NCI-H510A treated with DMSO at 0.1 percent for 48 hours (cell line): Measurements from ENCODE around the gene P2RY6.

Source experiments
- DNase-seq: peaks from one replicate; lab custom pipeline; 2025; lab: John Stamatoyannopoulos, UW

The P2RY6 gene

DNA sequence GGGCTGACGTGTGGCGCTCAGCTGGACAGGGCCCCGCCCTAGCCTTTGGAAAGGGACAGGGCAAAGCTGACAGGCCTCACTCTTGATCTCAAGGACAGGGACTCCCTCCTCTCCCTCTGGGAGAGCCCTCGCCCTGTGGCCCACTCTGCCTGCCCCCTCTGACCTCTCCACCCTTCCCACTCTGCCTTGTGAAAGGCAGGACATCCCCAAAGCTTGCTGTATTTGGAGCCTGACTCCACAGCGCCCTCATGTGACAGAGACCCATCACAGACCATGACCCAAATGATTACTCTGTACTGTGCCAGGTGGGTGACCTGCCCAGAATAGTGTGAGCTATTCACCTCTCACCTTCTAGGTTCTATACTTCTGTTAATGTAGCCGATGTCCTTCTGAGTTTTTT is 35.3 kb upstream of the P2RY6 start:
- peak; percentile 35 for DNase-seq

DNA sequence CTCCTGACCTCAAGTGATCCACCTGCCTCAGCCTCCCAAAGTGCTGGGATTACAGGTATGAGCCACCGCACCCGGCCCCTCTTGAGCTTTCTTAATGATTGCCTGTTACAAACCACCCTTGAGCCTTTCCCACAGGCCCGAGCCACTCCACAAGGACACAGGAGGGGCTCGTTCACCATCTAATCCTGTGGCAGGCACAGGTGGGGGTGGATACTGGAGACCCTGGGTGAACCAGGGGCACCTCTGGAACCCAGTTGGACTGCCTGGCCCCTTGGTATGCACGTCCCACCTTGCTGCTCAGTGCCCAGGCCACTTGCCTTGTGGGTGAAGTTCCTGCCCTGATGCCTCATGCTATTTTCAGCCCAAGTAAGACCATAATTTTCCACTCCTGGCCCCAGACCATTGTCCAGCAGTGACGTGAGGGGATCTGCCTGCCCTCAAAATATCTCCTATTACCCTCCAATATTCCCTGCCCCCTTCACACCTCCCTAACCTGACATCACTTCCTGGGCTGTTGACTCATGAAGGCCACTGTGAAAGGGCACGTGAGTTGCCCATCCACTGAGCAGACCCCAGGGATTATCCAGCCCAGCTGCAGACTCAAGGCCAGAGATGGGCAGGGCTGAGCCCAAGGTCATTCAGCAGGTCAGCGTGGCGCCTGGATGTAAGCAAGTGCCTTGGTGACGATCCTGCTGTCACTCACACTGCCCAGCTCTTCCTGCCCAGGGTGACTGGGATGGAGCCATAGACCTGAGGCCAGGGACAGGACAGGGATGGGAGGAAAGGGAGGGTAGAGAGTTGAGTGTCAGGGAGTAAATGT is 34.5 kb upstream of the P2RY6 start:
- no peak for DNase-seq

DNA sequence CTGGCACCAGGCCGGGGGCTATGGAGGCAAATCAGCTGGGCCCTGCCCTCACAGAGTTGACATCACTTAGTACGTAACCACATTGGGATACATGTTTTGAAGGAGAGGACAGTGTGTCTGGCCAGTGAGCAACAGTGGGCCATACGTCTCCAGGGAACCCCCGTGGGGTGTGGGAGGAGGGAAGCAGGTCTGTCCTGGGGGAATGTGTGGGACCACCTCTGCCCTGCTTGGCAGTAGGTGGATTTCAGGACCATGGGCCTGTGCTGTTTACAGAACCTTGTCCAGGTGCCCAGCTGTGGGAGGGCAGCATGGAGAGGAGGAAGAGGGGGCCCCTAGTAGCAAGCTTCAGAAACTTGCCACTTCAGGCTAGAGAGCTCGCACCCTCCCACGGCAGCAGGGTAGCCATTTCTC is 33.0 kb upstream of the P2RY6 start:
- DNase-seq, result no peak

DNA sequence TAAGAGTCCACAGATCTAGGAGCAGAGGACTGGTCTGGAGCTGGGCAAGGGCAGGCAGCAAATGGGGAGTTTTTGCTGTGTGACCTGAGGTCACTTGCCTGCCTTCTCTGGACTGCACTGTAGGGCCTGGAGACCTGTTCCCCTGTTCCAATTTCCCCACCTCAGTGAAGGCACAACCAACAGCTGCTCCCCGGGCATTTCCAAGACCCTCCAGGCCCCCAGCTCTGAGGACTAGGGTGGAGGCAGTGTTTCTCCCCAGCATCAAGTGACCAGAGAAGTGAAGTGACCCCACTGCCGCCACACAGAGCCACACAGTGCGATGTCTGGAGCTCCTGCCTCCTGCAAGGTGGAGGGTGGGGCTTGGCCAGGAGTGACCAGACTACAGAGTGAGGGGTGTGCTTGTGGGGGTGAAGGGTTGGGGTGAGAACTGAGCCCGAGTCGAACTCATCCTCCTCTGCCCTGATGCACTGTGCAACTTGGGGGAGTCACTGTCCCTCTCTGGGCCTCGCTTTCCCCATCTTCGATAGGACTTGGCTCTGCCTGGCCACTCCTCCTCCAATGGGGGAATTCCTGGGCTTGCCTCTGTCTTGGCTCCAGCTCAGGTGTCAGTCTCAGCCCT is 32.5 kb upstream of the P2RY6 start:
- DNase-seq, result no peak

DNA sequence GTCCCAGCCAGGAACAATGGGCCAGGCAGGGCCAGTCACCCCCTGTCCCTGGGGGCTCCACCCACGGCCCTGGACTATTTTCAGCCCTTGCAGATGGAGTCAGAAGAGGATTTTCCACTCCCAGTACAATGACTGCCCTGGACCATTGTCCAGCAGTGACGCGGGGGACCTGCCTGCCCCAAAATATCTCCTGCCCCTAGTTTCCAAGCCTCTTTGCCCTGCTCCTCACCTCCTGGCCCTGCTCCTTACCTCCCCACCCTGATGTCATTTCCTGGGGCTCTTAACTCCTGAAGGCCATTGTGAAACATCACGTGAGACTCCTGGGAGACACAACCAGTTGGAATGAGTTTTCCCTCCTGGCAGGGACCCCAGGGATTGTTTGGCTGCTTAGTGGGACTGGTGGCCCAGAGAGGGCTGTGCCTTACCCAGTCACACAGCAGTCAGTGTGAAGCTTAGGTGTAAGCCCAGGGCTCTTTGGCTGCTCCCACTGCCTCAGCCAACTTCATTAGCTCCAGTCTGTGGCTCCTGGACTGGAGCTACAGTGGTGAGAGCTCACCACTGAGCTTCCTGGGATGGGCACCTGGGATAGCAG is 31.9 kb upstream of the P2RY6 start:
- DNase-seq, result no peak

DNA sequence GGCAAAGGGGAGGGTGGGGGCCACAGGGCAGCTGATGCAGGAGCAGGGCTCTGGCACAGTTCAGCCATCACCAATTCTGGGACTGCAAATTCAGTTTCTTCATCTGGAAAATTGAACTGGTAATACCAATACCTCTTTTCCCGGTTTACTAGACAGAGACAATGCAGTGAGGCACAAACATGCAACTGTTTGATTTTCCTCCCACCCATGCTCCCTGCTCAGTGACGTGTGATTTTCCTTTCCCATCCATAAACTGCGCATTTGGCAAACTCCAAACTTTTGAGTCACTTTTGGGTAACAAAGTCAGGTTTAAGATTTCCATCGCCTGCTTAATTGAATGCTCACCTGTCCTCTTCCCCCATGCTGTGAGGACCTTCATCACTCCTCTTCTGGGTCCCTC is 30.8 kb upstream of the P2RY6 start:
- no peak for DNase-seq

DNA sequence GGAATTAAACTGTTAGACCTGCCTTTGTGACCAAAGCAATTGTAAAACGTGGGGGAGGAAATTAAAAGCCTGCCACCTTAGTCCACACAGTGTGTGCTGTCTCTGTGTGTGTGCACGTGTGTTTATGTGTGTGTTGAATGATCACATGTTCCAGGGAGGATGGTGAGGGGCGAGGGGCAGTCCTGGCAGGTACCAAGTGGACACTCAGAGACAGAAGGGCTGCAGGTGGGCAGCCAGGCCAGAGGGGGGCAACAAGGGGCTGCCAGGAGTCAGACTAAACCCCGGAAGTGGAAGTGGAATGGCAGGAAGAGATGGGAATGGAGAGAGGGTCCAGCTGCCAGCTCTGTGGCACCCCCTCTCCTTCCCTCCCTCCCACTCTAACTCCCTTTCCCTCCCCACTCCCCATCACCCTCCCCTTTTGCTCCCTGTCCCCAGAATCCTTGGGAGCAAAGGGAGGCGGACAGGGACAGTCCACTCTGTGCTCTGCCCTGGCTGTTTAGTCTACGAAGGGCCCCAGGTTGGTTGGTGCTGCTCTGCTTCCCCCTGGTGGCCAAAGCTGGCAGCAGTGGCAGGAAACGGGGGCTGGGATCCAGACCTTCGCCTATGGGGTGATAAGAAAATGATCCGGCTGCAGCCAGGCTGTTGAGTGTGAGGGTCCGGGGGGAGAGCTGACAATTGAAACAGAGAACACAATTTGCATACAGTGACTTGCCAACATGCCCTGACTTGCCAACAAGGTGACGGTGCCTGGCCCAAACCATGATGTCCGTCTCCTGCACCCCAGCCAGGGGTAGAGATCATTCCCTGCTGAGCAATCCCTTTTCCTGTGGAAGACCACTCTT is 29.7 kb upstream of the P2RY6 start:
- DNase-seq, result peak; percentile 91

DNA sequence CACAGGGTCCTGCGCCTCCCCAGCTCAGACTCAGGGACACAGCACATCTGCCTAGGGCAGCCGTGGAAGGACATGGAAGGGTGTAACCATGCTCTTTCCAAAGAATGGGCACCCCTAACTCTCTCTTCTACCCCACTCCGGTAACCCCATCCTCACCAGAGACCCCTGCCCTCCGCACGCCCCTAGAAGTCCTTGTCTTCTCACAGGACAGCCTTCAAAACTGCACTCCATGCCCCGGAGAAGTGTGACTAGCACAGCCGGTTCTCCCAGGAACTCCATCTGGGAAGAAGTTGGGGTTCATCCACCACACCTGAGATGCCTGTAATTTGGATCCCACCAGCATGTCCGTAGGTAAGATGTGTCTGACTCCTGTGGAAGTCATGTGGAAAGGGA is 29.0 kb upstream of the P2RY6 start:
- DNase-seq, result no peak

DNA sequence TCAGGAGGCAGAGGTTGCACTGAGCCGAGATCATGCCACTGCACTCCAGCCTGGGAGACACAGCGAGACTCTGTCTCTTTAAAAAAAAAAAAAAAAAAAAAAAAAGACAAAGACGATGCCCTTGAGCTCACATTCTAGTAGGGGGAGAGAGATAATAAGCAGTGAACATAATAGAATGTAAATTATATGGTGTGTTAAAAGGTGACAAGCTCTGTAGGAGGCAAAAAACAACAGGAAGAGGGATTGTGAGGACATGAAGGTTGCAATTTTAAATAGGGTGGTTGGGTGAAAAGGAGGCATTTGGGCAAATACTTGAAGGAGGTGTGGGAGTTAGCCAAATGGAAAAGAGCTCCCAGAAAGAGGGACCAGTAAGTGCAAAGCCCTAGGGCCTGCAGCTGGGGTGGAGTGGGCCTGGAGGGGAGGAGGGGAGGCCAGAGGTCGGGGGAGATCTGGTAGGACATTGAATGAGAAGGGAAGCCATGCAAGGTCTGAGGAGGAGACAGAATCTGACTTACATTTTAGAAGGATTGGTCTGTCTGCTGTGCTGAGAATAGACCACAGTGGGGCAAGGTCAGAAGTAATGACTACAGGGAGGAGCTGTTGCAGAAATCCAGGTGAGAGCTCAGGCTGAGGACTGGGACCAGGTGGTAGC is 27.4 kb upstream of the P2RY6 start:
- DNase-seq, result no peak

DNA sequence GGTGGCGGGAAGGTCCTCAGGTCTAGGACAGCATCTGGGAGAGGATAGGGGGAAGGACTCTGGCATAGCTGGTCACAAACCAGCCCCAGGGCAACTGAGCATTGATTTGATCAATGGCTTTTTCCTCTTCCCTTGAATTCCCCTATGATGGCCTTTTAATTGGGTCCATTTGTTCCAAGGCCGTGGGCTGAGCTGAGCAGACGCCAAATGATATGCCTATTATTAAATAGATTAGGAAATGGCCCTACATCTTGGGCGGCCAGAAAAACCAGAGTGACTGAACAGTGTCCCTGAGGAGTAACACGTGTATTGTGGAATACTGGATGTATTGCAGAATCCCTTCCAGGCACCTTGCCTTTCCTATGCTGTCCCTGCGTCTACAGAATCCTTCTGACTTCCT is 26.7 kb upstream of the P2RY6 start:
- DNase-seq, result no peak

DNA sequence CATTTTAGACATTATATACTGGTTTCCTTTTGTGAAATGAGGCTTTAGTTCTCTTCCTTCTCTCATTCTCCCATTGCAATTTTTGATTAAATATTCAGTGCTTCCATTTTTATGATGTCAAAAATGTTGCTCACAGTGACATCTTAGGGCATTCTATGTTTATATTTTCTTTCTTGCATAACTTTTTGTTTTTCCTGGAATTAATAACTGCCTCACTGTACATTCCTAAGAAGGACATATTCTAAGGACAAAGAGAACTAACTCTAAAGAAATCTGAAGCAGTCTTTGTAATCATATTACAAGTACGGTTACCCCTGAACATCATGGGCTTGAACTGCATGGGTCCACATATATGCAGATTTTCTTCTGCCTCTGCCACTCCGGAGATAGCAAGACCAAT is 25.8 kb upstream of the P2RY6 start:
- no peak for DNase-seq

DNA sequence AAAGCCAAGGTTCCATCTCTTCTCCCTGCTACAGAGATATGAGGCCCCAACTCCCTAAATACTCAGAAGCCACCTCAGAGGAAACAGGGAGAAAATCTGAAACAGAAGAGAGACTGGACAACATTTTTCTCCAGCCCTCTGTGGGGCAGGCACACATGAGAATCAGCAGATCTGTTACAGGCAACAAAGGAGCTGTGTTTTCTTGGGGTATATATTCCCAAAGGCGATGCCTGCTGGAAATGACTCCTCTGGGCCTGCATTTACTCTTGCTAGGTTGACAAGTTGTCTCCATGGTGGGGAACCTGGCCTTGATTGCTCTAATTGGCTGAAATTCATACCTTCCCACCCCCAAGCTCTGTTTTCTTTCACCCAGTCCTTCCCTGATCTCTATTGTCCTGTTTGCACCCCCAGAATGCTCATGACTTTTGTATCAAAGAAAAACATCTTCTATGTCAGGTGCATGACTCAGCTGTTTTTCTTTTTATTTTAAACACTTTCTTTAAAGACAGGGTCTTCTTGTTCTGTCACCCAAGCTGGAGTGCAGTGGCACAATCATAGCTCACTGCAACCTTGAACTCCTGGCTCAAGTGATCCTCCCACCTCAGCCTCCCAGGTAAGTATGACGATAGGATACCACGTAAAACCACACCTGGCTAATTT is 23.5 kb upstream of the P2RY6 start:
- DNase-seq, result no peak

DNA sequence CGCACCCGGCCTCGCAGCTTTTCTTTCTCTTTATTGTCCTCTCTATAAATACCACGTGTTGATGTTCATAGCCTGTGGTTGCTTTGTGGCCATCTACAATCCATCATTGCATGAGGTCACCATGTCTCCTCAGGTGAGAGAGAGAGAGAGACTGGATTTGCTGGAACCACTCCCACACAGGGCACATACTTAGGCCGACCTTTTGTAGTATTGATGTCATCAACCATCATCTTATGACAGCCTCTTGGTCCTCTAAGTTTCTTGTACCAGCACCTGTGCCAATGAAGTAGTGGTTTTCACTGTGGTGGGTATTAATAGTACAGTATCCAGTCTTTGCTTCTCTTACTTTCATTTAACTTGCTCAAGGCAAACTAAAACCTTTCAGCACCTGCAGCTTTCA is 22.8 kb upstream of the P2RY6 start:
- DNase-seq, result no peak

DNA sequence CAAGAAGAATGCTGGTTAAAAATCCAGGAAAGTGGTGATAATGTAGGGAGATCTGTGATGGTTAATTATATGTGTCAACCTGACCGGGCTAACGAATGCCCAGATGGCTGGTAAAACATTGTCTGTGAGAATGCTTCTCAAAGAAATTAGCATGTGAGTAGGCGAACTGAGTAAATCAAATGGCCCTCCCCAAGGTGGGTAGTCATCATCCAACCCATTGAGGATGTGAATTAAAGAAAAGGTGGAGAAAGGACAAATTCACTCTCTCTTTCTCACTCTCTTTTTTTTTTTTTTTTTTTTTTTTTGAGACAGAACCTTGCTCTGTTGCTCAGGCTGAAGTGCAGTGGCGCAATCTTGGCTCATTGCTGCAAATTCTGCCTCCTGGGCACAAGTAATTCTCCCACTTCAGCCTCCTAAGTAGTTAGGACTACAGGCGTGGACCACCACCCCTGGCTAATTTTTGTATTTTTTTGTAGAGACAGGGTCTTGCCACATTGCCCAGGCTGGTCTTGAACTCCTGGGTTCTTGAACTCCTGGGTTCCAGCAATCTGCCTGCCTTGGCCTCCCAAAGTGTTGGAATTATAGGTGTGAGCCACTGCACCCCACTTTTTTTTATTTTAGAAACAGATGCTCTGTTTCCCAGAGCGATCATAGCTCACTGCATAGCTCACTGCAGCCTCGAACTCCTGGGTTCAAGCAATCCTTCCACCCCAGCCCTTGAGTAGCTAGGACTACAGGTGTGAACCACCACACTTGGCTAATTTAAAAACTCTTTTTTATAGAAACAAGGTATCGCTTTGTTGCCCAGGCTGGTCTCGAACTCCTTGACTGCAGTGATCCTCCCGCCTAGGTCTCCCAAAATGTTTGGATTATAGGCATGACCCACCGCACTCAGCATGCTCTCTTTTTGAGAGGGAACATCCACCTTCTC is 22.0 kb upstream of the P2RY6 start:
- no peak for DNase-seq

DNA sequence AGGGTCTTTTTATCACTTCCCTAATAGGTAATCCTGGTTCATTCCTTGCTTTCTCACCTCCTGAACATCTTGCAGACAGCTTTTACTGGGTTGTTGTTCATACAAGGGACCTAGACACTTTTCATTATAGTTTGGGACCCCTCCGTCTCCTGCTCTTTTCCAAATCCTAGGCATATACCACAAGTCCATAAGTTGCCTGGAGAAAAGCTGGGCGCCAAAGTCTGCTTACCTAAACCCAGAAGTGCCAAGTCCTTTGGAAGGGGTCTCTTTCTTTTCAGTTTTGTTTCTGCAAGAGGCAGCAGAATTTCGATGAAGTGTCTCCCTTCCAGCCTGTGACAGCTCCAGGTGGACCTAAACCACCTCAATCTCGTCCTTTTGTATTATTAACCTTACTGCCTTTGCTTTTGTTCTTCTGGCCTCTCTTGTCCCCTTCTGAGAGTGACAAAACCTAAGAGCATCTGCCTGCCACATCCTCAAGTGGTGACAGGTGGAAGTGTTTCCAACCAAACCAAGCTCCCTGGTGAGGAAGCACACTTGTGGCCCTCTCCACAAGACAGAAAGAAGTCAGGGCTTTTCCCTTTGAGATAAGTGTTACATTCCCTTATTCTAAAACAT is 19.5 kb upstream of the P2RY6 start:
- peak; percentile 91 for DNase-seq

DNA sequence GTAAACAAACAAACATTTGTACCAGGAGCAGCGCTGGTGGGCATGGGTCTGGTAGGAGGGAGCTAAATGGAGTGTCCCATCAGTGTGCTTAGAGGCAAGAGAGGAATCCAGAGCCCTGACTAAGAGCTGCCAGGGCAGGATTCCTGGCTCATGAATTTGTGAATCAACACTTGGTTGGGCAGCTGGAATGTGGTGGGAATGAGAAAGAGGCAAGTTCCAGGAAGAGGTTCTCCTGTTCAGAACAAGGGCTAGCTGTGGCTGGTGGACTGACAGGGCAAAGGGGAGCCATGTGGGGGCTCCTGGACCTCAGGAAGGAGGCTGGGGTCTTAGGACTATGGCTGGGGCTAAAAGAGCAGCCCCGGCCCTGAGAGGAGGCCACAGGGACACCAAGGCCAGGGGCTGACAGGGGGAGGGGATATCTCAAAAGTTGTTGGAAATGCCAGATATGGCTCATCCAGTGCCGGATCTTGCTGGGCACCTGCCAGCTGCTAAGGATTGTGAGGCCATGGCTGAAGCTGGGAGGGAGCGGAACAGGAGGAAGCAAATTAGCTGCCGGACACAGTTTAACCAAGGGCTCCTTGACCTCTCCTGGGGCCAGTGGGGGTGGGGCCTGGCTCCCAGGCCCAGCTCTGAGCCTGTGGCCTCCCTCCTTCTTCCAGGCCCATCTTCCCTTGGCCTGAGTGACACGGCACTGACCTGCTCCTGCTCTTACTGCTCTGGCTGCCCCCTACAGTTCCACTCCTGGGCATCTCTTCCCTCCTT is 14.6 kb upstream of the P2RY6 start:
- DNase-seq, result no peak

DNA sequence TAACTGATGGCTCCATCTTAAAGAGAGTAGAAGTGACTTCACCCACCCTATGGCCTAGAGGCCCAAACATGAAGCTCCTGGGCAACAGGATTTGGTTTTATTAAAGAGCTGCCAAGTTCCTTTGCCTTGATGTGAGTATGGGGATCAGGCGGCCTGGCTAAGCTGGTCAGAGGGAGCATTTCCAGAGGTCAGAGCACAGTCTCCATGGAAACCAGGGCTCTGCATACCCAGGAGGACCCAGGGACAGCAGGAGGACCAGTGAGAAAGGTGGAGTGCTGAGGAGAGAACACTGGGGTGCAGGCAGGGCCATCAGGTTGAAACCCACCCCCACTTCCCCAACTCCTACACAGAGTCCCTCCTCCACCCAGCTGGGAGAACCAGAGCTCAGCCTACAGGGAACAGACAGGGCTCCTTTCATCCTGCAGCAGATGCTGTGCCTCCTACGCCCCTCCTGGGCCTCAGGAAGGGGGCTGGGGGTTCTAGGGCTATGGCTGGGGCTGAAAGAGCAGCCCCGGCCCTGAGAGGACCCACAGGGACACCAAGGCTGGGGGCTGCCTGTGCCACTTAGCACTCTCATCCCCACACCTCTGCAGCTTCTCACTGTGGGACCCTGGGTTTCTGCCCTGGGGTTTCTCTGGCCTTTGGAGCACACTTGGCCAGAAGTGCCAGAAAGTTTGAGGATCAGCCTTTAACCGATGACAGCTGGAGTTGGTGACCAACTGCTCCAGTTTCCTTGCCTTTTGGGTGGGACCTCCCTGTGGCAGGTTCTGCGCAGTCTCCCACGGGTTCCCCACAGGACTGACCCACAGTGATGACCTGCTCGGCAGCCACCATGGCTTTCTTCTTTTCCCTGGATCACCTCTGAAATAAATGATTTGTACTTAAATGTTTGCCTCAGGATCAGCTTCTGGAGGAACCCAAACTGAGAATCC is 13.8 kb upstream of the P2RY6 start:
- DNase-seq, result no peak
